ENCODE measurements around the gene INHA.

Gene INHA

DNA sequence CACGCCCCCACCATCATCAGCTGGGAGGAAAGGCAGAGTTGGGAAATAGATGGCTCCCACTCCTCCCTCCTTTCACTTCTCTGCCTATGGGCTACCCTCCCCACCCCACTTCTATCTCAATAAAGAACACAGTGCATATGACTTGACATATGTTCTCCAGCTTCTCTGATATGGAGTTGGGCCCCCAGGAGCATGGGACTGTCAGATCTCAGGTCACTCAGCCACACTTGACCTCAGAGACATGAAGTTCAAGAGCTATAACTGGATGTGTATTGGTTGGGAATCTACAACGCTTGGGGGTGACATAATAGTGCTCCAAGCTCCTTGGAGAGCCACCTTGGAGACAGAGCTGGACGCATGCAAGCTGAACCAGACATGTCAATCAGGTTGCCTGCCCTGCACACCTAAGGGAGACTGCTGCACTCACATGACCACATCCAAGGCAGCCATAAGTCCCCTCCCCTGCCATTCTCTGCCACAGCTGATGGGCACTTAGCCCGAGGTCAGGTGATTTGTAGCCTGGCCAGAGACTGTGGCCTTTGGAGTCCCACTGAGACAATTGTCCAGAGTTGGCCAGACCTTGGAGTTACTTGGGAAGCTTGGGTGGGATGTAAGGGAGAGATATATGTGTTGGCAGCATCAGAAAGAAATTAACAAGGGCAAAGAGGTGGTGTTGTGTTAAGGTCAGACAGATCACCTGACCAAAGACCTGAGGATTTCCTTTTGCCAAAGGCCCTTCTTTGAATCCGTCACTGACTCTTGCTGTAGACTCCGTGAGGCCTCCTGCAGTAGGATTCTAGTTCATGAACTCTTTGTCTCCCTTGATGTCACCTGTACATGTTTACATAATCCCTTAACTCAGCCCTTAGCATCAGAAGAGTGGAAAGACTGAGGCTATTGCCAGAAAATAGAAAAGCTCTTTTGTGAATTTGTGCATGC, 3.7 kb downstream of the INHA start:
- DNase-seq: no peak

DNA sequence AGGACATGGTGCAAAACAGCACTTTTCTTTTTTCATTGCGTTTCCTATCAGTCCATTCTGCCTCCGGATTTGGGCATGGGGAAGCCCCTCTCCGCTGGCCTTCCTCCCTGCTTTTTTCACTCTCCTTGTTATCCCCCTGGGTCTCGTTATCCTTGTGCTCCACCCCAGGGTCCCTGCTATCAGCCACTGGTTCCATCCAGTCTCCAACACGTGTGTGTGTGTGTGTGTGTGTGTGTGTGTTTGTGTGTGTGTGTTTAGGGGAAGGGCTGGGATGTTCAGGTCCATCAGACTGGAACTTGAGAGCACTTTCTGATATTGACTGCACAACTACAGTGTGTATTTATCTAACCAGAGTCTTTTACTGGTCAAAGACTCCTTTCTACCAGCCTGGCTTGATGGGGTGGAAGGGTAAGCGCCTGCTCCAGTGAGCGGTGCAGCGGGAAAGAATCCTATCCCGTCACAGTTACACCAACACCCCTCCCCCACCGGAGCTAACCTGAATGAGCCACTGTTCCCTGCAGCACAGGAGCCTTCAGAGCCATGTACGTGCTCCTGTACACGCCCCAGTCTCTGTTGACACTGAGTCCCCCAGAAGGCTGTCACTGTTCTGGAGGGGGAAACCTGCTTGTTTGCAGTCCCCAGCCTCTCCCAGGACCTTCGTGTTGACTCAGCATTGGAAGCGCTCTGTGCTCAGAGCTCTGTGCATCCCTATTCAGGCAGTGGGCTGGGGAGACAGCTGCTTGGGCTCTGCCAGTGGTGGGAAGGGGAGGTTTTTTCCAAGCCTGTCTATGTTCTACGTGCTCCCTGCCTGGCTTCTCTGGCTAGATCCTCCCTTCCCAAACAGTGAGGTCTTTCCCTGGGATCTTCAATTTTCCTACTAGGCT, 4.6 kb downstream of the INHA start:
- DNase-seq: no peak

DNA sequence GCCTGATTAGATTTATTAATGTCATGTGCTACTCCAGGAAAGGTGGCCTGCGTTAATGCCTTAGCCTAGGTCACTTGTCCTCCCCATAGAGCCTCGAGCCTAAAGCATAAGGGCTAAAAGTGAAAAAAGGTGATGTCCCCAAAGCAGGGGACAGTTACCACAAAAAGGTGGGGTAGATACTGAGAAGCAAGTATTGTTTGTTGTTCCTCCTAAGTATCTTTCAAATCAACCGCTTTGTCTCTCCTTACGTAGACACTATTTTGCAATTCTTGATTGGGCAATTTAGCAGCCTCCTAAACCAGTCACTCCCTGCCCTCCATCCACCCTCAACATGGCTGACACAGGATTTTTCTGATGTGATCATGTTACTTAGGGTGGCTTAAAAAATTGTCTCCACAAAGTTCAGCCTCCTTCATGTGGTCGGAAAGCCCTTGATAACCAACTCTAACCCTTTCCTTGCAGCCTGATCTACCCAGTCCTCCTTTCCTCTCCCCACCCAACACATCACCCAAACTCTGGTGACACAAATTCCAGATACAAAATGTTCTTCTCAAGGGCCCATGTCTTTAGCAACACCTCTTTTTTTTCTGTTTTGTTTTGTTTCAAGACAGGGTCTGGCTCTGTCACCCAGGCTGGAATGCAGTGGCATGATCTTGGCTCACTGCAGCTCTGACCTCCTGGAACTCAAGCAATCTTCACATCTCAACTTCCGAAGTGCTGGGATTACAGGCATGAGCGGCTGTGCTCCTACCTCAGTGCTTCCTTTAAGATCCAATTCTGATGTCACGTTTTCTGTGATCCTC, 6.9 kb downstream of the INHA start:
- no peak for DNase-seq

DNA sequence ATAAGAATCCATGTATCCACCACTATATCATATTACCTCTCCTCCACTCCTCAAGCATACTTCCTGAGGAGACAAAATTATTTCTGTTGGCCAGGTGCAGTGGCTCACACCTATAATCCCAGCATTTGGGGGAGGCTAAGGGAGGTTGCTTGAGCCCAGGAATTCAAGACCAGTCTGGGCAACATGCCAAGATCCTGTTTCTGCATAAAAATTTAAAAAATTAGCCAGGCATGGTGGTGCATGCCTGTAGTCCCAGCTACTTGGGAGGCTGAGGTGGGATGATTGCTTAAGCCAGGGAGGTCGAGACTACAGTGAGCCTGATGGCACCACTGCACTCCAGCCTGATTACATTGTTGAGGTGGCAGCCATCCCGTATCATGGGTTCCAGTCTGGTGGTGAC, 9.2 kb downstream of the INHA start:
- DNase-seq: no peak

GRCh38 chr2:219591091-219591490, 19.0 kb downstream of the INHA start:
- no peak for DNase-seq

GRCh38 chr2:219592736-219593135, 20.6 kb downstream of the INHA start:
- DNase-seq: no peak

DNA sequence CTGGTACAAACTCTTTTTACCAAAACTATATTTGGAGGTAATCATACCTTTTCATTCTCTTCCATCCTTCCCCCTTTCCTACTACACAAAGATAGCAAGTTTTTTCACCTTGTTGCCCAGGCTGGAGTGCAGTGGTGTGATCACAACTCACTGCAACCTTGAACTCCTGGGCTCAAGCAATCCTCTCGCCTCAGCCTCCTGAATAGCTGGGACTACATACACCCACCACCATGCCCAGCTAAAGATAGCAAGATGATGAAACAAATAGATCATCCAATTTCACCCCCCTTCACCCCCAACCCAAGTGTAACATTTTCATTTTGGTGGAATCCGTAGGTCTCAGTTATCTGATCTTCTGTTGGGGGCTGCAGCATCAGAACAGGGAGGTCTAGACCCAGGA, 21.0 kb downstream of the INHA start:
- no peak for DNase-seq

- no peak for DNase-seq
Measured at GRCh38 chr2:219595256-219595655, 23.1 kb downstream of the INHA start.

GRCh38 chr2:219596954-219597551, 24.9 kb downstream of the INHA start:
- no peak for DNase-seq

DNA sequence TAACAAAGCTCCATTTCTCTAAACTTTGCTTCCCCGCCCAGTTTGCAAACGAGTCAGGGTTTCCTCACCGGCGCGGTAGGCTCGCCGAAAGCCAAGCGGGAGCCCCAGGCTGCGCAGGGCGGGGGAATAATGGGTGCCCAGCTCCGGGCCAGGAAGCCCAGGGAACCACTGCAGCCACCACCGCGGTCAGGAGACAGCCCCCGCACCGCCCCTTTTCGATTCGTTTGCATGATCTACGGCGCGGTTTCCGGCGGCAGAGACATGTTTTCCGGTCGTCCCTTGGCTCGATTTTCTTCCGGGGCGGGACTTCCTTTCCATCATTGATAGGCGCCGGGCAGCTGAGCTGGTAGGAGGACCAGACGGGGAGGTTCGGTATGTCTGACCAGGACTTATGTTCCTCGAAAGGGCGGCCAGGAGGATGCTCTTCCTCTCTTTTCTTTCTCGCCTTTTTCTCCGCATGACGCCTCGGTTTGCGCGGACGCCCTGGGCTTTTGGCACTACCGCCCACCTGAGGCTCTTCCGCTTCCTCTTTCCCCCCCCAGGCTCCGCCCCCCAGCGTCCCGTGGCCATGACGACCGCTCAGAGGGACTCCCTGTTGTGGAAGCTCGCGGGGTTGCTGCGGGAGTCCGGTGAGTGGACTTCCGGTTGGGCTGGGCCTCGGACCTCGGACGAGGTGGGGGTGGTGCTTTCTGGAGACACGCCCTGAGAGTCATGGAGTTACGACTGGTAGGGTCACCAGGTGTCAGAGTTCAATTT, 25.6 kb downstream of the INHA start, which contains the start of gene STK11IP:
Gene STK11IP (plus strand): TSS at position 306 of the 756 bp plus-strand sequence. CDS start 263 bp downstream, at position 569.
- DNase-seq: peak; percentile 70 to 82 (median 78)

DNA sequence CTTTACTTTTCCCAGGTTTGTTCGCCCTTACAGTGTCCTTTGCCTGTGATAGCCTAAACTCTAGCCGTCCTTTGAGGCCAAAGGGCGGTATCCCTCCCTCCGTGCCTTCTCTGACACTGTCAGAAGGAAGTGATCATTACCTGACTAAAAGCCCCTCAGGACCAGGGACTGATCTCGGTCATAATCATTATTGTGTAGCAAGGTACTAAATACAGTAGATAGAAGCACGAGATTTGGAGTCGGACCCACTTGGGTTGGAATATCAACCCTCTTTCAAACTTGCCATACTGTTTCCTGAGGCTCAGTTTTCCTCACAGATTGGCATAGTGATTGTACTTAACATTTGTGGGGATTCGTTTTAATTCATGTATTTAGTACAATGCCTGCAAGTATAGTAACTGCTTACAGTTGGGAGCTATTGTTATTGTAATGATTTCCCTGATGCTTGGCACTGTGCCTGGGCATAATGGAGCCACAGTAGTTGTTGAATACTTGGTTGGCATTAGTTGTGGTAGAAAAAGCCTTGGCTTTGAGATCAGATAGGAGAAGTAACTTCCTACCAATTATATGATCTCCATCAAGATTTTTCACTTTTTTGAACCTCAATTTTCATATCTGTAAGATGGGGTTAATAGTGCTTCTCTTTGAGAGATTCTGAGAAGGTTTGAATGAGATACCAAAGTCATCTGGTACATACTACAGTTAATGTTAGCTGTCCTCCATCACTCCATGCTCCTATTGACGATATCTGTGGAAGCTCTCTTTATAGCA, 26.4 kb downstream of the INHA start:
- DNase-seq: no peak

- DNase-seq: no peak
Measured at GRCh38 chr2:219603771-219604170, 31.7 kb downstream of the INHA start.

GRCh38 chr2:219605607-219605954, 33.5 kb downstream of the INHA start:
- no peak for DNase-seq

DNA sequence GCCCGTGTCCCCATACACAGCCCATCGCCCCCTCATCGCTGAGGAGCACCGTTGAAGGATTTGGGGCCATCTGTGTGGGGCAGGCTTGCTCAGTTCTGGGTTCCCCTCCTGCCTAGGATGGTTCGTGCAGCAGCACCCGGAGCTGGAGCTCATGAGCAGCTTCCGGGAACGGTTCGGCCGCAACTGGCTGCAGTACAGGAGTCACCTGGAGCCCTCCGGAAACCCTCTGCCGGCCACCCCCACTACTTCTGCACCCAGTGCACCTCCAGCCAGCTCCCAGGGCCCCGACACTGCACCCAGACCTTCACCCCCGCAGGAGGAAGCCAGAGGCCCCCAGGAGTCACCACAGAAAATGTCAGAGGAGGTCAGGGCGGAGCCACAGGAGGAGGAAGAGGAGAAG, 35.8 kb downstream of the INHA start:
- DNase-seq: no peak

DNA sequence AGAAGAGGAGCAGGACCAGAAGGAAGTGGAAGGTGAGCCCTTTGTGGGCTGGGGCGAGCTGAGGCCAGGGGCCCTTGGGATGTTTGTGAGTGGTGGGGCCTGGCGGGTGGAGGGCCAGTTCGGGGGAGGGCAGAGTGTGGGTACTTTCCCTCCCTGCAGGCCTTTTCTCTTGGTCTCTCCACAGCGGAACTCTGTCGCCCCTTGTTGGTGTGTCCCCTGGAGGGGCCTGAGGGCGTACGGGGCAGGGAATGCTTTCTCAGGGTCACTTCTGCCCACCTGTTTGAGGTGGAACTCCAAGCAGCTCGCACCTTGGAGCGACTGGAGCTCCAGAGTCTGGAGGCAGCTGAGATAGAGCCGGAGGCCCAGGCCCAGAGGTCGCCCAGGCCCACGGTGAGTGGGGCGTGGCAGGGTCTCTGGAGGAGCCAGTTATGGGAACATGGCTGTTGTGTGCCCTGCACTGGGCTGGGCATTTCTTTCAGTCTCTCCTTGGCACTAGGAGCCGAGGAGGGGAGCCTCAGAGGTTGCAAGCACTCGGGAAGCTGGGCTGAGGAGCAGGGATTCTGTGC, 36.4 kb downstream of the INHA start:
- DNase-seq: no peak

- DNase-seq: no peak
Measured at GRCh38 chr2:219609149-219609750, 37.1 kb downstream of the INHA start.

- no peak for DNase-seq
Measured at GRCh38 chr2:219611306-219611705, 39.2 kb downstream of the INHA start.

GRCh38 chr2:219611866-219612576, 39.9 kb downstream of the INHA start:
- DNase-seq: no peak

- DNase-seq: no peak
Measured at GRCh38 chr2:219612577-219613286, 40.6 kb downstream of the INHA start.
